ENCODE data around the gene POLH.
"Not testable (repeated sequence)": the region's sequence is repeated elsewhere in the genome, so short reads cannot be mapped to it uniquely, and the experiment has no call there.

POLH gene

GRCh38 chr6:43629505-43630300 is 53.7 kb downstream of the POLH start:
- peak; percentile 92 for DNase-seq (ENCODE audit: extremely low spot score)
- POLR2A ChIA-PET, result interaction anchor here (0.6 to 2.3 kb wide), 39 partner anchors 9 to 860 kb away, joined by 3 to 32 read pairs (median 4); partner anchors contain the start of genes HSP90AB1, POLH, RSPH9 and VEGFA
- TF ChIP-seq L3MBTL2 (conservative IDR thresholded peaks at IDR 0.05) (peak; percentile 97), FOXM1 (IDR thresholded peaks at IDR 0.05; ENCODE audit: borderline replicate concordance) (no peak; the same call in 1 of the 2 replicates)
- CTCF ChIA-PET, result interaction anchor here (0.6 to 0.8 kb wide), 3 partner anchors 21 to 422 kb away, joined by 3 to 4 read pairs (median 3); no protein-coding TSS in a partner anchor

- POLR2A ChIA-PET, result interaction anchor here (2.1 to 2.3 kb wide), 2 partner anchors 12 to 36 kb away, joined by 13 to 32 read pairs; no protein-coding TSS in a partner anchor
- CTCF ChIA-PET, result interaction anchor here (1.1 kb wide), 1 partner anchor 39 kb away, joined by 3 read pairs; no protein-coding TSS in a partner anchor
- DNase-seq (ENCODE audit: extremely low spot score), result no peak
- TF ChIP-seq BHLHE40 (IDR thresholded peaks at IDR 0.05; ENCODE audit: borderline replicate concordance), result no peak
Observed at GRCh38 chr6:43630980-43631619, 55.1 kb downstream of the POLH start.

DNA sequence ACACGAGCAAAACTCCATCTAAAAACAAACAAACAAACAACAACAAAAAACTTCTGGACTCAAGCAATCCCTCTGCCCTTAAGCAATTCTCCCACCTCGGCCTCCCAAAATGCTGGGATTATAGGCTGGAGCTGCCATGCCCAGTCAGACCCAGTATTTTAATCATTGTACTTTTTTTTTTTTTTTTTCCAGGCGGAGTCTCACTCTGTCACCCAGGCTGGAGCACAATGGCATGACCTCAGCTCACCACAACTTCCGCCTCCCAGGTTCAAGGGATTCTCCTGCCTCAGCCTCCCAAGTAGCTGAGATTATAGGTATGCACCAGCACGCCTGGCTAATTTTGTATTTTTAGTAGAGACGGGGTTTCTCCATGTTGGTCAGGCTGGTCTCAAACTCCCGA is 57.0 kb downstream of the POLH start:
- CTCF ChIA-PET; DNase-seq (ENCODE audit: extremely low spot score); POLR2A ChIA-PET: not testable (repeated sequence)

GRCh38 chr6:43634702-43635303 is 58.8 kb downstream of the POLH start:
- no peak for DNase-seq (ENCODE audit: extremely low spot score)
- TF ChIP-seq HDGF (IDR thresholded peaks at IDR 0.05; ENCODE audit: borderline replicate concordance), result no peak
- TF ChIP-seq L3MBTL2 (conservative IDR thresholded peaks at IDR 0.05), result no peak
- TF ChIP-seq NFRKB (IDR thresholded peaks at IDR 0.05), result no peak
- TF ChIP-seq LEF1 (IDR thresholded peaks at IDR 0.05; ENCODE audit: borderline replicate concordance), result no peak
- TF ChIP-seq BHLHE40 (IDR thresholded peaks at IDR 0.05; ENCODE audit: borderline replicate concordance), result no peak
- ChIA-PET POLR2A (interaction anchor here (0.6 to 2.4 kb wide), 22 partner anchors 7 to 463 kb away, joined by 3 to 44 read pairs (median 3); partner anchors contain the start of genes POLH, RSPH9 and XPO5), CTCF (no interaction called here)

- CTCF ChIA-PET, result no interaction called here
- peak; percentile 86 for DNase-seq (ENCODE audit: extremely low spot score)
- POLR2A ChIA-PET, result interaction anchor here (0.6 to 2.4 kb wide), 24 partner anchors 8 to 464 kb away, joined by 3 to 44 read pairs (median 3); partner anchors contain the start of genes POLH, RSPH9 and XPO5
- TF ChIP-seq FOXK2 (IDR thresholded peaks at IDR 0.05) (no peak), ARNT (IDR thresholded peaks at IDR 0.05) (no peak), NFRKB (IDR thresholded peaks at IDR 0.05) (no peak), BHLHE40 (IDR thresholded peaks at IDR 0.05; ENCODE audit: borderline replicate concordance) (no peak), LEF1 (IDR thresholded peaks at IDR 0.05; ENCODE audit: borderline replicate concordance) (no peak), ELF4 (IDR thresholded peaks at IDR 0.05) (peak; percentile 85), HDGF (IDR thresholded peaks at IDR 0.05; ENCODE audit: borderline replicate concordance) (no peak), TARDBP (IDR thresholded peaks at IDR 0.05) (no peak), FOXA1 (IDR thresholded peaks at IDR 0.05) (no peak), L3MBTL2 (conservative IDR thresholded peaks at IDR 0.05) (peak; percentile 82), CTBP1 (IDR thresholded peaks at IDR 0.05; ENCODE audit: borderline replicate concordance) (no peak), FOXM1 (IDR thresholded peaks at IDR 0.05; ENCODE audit: borderline replicate concordance) (no peak), SUZ12 (IDR thresholded peaks at IDR 0.05) (no peak), ZNF384 (IDR thresholded peaks at IDR 0.05) (no peak)
Observed at GRCh38 chr6:43635387-43636307, 59.7 kb downstream of the POLH start, which contains the start of gene MAD2L1BP. TSS of gene MAD2L1BP (plus strand) at chr6:43635840. CDS start at chr6:43635876, 36 bp downstream.

DNA sequence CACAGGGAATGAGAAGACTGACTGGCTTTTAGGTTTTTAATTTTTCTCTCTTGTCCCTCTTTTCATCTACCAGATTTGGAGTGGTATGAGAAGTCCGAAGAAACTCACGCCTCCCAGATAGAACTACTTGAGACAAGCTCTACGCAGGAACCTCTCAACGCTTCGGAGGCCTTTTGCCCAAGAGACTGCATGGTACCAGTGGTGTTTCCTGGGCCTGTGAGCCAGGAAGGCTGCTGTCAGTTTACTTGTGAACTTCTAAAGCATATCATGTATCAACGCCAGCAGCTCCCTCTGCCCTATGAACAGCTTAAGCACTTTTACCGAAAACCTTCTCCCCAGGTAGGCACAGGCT is 60.3 kb downstream of the POLH start:
- ChIA-PET CTCF (no interaction called here), POLR2A (interaction anchor here (1.0 to 2.4 kb wide), 5 partner anchors 9 to 60 kb away, joined by 3 to 44 read pairs (median 10); partner anchors contain the start of genes POLH, RSPH9 and XPO5)
- no peak for TF ChIP-seq FOXK2 (IDR thresholded peaks at IDR 0.05)
- TF ChIP-seq, protein P1, sequence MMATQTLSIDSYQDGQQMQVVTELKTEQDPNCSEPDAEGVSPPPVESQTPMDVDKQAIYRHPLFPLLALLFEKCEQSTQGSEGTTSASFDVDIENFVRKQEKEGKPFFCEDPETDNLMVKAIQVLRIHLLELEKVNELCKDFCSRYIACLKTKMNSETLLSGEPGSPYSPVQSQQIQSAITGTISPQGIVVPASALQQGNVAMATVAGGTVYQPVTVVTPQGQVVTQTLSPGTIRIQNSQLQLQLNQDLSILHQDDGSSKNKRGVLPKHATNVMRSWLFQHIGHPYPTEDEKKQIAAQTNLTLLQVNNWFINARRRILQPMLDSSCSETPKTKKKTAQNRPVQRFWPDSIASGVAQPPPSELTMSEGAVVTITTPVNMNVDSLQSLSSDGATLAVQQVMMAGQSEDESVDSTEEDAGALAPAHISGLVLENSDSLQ (IDR thresholded peaks at IDR 0.05), result no peak
- DNase-seq (ENCODE audit: extremely low spot score), result no peak

GRCh38 chr6:43639984-43640800 is 64.2 kb downstream of the POLH start:
- DNase-seq (ENCODE audit: extremely low spot score), result no peak
- POLR2A ChIA-PET, result interaction anchor here (3.9 kb wide), 1 partner anchor 11 kb away, joined by 21 read pairs; the partner anchor contains the start of gene GTPBP2
- TF ChIP-seq FOXA1 (IDR thresholded peaks at IDR 0.05) (no peak), CTBP1 (IDR thresholded peaks at IDR 0.05; ENCODE audit: borderline replicate concordance) (no peak), SP1 (IDR thresholded peaks at IDR 0.05) (no peak), L3MBTL2 (conservative IDR thresholded peaks at IDR 0.05) (no peak), BHLHE40 (IDR thresholded peaks at IDR 0.05; ENCODE audit: borderline replicate concordance) (no peak)
- CTCF ChIA-PET, result no interaction called here
